ENCODE data around the gene AFG3L2.
"Not testable (repeated sequence)": the region's sequence is repeated elsewhere in the genome, so short reads cannot be mapped to it uniquely, and the experiment has no call there.

Gene AFG3L2

DNA sequence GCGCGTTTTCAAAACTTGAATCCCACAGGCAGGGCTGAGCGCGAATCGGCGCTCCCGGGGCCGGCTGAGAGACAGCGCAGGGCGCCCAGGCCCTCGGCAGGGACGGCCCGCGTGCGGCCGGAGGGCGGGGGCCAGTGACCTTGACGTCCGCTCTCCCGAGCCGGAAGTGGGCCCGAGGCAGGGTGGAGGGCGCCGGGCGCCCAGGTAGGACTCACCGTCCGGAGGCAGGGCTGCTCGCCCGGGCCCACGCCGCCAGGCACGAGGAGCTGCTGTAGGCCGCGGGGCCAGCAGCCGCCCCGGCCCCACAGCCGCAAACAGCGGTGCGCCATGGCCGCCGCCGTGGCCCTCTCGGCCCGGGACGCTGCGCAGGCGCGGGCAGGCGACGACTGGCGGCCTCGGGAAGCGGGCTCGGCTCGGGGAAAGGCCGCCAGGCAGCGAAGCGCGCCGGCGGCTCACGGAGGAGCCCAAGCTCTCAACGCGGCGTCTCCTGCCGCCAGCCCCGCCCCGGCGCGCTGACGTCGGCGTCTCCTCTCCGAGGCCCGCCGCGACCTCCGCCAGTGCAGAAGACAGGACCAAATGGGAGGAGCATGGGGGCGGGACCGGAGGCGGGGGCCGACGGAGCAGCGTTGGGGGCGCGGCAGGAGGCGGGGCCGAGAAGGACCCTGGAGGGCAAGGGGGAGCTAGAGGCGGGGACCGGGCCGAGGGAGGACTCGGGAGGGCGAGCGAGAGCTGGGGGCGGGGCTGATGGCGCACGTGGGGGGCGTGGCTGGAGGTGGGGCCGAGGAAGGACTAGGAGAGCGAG, at the start of gene AFG3L2:
AFG3L2 (minus strand) TSS at position 474 of the 802 bp plus-strand sequence; CDS start at position 329, 145 bp downstream.
- peak; percentile 100 for DNase-seq (ENCODE audit: low spot score)

DNA sequence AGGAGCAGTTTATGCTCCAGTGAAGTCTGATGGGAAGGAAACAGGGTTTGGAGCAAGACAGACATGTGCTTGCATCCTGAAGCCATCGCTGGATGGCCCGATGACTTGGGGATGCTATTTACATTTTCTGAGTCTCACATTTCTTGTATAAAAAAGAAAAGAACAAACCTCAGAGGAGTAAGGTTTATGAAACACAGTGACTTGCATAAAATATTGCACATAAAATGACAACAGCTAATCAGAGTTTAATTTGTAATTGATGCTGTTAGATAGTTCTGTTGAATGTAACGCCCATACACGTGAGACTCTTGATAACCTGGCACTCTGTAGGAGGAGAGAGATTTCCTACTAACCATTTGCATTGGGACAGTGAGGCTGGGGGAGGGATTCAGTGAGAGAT, 47.2 kb upstream of the AFG3L2 start:
- no peak for DNase-seq (ENCODE audit: low spot score)

DNA sequence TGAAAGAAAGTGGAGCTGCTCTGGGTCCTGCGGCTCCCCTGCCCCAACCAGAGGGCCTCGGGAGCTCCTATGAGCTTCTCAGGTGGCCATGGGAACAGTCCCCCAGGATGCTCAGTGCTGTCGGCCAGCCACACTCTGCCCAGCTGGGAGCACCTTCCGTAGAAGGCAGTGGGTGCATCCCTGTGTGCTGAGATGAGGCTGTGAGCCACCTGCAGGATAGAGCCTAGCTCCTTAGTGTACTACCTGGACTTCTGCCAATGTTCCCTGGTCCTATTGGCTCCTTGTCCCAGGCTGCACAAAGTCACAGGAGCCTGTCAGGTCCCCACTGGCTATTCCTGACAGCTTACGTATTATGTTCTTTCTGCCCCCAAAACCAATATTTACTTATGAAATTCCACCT, 46.8 kb upstream of the AFG3L2 start:
- no peak for DNase-seq (ENCODE audit: low spot score)

DNA sequence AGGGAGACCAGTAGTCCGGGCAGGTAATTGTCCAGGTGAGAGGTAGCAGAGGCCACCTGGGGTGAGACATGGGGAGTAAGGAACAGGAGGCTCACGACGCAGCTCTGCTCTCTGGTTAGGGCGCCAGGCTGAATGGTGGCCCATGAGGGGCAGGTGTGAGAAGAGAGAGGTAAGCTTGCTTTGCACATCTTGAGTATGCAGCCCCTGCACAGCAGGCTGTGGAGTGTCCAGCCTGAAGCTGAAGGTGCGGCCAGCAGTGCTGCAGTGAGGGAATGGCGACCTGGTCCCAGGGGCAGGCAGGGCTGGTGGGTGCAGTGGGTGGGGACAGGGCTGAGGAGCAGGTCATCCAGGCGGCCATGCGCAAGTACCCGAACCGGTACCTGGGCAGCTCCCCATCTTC, 46.4 kb upstream of the AFG3L2 start:
- DNase-seq (ENCODE audit: low spot score), result no peak

DNA sequence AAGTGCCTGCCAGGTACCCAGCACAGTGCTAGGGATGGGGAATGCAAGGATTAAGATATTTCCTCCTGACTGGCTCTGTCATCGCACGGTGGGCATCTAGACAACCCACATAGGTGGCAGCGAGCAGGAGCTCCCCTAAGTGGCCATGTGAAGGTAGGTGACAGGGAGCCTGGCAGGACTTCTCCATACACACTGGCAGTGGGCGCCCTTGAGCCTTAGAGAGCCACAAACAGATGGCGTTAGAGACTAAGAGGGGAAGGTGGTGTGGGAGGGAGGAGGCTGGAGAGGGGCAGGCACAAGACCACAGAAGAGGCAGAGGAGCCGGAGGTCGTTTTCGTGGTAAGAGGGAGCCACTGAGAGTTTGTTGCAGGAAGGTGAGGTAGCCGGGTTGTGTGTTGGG, 45.9 kb upstream of the AFG3L2 start:
- DNase-seq (ENCODE audit: low spot score), result no peak

DNA sequence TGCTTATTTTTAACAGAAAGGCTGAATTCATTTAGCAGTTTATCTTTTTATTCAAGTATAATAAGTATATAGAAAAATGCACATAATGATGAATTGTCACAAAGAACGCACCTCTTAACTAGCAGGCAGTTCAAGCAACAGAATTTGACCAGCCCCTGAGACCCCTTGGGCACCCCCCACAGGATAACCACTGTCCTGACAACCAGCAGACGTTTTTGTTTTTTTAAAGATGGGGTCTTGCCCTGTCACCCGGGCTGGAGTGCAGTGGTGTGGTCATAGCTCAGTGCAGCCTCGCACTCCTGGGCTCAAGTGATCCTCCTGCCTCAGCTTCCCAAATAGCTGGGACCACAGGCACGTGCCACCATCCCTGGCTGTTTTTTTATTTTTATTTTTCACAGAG, 44.7 kb upstream of the AFG3L2 start:
- DNase-seq (ENCODE audit: low spot score), result no peak

DNA sequence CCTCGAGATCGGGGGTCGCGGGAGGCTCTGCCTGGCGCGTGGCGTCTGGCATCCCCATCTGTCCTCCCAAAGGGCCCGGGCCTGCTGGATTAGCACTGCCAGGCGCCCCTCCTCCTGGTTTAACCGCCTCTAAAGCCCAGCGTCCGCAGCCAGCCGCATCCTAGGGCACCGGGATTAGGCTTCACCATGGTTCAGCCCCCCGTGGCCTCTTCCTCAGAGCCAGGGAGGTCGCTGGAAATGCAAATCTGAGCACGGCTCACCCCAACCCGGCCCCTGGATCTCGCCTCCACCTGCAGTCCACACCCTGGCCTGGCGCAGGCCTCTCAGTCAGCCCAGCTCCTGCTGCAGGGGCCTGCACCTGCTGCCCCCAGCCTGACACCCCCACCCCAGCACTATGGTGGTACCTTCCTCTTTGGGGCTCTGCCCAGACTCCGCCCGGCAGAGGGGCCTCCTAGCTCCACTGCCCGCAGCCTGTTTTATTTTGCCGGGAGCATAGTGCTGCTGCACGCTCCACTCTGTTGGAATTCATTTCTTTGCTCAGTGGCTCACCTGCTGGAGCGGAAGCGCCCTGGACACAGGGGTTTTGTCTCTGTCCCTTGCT, 43.9 kb upstream of the AFG3L2 start:
- no peak for DNase-seq (ENCODE audit: low spot score)

DNA sequence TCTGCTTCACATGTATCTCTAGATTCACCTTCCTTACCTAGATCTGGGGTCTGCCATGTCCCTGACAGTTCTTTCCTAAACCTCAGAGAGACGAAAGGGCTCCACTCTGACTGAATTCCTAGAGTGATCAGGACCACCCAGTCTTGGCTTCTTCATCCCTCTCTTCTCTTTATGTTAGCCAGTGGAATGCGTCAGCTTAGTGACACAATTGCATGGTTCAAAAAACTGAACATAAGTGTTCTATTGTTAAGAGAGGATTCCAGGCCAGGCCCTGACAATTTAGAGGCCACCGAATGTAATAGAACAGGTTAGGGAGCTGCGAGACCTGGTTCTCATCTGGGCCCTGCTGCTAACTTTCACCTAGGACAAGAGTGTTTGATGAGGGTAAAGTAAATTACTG, 40.7 kb upstream of the AFG3L2 start:
- DNase-seq (ENCODE audit: low spot score), result no peak

DNA sequence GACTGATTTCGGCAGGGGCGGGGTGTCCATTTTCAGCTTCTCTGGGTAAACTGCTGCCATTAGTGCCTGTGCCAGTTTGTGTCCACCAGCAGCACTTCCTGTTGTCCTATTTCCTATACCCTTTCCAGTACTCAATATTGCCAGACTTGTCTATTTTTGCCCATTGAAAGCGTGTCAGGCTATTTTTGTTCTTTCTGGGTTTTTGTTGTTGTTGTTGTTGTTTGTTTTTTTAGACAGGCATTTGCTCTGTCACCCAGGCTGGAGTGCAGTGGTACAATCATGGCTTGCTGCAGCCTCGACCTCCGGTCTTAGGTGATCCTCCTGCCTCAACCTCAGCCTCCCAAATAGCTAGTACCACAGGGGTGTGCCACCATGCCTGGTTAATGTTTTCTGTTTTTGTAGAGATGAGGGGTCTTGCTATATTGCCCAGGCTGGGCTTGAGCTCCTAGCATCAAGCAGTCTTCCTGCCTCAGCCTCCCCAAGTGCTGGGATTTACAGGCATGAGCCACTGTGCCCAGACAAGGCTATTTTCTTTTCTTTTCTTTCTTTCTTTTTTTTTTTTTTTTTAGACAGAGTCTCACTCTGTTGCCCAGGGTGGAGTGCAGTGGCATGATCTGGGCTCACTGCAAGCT, 39.2 kb upstream of the AFG3L2 start:
- DNase-seq (ENCODE audit: low spot score), result no peak

DNA sequence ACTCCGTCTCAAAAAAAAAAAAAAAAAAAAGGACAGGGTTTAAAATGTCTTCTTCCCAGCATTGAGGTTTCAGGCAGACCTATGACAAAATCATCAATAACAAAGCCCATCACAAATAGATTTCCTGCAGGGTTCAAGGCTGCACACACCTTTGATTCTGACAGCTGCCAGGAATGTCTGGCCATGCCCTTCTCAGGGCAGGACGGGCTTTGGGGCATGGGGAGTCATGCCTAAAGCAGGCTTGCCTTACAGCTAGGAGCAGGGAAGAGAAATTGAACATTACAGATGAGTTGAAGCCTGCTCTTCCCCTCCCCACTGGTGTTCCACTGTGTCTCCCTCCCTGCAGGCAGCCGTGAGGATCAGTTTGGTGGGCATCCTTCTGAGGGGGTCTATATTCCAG, 34.4 kb upstream of the AFG3L2 start:
- no peak for DNase-seq (ENCODE audit: low spot score)

DNA sequence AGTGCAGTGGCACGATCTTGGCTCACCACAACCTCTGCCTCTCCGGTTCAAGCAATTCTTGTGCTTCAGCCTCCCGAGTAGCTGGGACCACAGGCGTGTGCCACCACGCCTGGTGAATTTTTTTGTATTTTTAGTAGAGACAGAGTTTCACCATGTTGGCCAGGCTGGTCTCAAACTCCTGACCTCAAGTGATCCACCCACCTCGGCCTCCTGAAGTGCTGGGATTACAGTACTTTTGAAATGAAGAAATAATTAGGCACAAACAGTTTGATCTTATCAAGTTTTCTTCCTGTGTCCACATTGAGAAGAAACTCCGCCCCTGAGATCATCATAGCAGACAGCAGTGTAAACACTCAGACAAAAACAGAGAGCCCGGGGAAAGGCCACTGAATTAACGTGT, 33.7 kb upstream of the AFG3L2 start:
- DNase-seq (ENCODE audit: low spot score), result not testable (repeated sequence)

DNA sequence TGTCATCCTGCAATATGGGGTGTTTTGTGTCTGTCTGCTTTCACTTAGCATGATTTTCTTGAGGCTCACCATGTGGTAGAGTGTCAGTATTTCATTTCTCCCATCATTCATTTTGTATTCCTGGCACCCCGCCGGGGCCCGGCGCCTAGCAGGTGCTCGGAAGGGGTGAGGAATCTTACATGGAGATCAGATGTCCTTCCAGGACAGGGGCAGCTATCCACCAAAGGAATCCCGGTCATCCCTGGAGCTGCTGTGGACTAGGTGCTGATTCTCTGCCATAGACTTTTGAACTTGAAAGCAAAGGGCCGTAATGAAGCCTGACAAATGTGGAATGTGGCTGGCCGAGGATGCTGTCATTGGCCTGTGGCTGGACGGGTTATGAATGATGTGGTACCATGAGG, 33.1 kb upstream of the AFG3L2 start:
- no peak for DNase-seq (ENCODE audit: low spot score)

DNA sequence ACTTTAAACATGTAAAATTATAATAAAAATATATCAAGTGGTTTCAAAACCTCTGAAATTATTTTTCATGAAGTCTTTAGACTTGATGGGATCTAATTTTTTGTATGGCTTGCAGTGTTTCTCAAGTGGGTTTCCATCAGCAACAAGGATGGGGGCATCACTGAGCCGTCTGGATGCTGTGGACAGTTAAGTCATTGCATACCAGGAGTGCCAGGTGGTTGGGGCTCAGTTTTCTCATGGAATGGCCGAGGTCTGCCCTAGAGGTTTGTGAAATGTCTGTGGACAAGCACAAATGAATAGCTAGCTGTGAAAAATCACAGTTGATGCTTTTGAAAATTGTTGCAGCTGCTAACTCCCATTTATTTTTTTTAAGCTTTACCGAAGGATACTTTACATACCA, 32.4 kb upstream of the AFG3L2 start:
- no peak for DNase-seq (ENCODE audit: low spot score)

DNA sequence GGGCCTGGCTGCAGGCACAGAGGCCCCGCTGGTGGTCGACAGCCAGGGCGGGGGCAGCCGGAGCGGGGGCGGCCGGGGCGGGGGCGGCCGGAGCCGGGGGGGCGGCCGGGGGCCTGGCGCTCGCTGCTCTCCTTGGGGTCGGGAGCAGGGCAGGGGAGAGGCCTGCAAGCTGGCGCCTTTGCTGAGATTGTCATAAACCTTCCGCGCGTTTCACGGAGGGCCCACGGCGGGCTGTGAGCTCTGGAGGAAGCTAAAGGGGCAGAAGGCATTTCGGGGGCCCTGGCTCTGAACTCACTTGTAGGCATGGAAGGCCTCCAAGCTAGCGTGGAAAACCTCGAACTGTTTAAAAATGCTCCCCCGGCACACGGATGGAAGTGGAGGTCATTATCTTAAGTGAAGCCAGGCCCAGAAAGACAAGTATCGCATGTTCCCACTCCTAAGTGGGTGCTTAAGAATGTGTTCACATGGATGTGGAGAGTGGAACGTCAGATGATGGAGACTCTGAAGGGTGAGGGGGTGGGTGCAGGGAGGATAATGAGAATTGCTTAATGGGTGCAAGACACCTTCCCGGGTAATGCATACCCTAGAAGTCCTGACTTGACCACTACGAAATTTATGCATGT, 31.3 kb upstream of the AFG3L2 start:
- no peak for DNase-seq (ENCODE audit: low spot score)

DNA sequence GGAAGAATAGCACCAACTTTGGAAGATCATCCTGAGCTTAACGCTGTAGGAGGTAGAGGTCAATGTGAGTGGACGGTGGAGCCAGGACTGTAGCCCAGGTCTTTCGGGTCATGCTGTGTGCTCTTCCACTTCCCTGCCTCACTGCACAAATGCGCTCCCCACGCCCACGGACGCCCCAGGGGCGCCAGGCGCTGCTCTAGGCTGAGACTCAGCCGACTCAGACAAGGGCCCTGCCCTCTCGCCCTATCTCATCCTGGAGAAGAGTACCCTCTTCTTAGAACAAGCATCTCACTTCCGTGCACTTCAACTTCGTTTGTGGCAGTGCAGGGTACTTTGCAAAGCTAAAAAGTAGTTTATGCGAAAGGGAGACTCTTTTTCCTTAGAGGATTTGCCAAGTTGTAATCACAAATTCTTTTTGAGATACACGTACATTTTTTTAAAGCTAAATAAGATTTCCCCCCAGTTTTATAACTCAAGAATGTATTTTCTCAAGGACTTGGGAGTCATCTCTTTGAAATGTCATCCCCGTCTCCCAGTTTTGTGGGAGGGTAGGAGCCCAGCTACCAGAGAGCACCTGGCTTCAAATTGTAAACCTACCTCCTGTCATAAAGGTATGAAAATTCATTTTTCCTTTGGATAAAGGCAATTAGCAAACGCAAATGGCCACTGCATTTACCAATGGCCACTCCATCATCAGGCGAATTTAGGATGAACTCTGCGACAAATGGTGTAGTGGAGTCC, 29.5 kb upstream of the AFG3L2 start:
- DNase-seq (ENCODE audit: low spot score), result no peak

DNA sequence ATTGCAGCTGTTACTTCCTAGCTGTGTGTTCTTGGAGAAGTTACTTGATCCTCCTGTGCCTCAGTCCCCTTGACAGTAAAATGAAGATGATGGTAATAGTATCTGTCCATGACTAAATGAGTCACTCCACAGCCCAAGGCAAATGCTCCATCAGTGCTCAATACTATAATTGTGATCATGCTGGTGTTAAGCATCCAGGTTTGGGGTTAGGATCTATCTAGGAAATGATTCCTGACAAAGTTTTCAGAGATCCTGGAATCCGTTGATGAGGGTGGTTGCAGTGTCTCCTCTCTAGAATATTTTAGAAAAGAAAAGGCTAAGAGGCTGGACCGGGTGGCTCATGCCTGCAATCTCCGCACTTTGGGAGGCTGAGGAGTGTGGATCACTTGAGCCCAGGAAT, 28.0 kb upstream of the AFG3L2 start:
- DNase-seq (ENCODE audit: low spot score), result no peak

DNA sequence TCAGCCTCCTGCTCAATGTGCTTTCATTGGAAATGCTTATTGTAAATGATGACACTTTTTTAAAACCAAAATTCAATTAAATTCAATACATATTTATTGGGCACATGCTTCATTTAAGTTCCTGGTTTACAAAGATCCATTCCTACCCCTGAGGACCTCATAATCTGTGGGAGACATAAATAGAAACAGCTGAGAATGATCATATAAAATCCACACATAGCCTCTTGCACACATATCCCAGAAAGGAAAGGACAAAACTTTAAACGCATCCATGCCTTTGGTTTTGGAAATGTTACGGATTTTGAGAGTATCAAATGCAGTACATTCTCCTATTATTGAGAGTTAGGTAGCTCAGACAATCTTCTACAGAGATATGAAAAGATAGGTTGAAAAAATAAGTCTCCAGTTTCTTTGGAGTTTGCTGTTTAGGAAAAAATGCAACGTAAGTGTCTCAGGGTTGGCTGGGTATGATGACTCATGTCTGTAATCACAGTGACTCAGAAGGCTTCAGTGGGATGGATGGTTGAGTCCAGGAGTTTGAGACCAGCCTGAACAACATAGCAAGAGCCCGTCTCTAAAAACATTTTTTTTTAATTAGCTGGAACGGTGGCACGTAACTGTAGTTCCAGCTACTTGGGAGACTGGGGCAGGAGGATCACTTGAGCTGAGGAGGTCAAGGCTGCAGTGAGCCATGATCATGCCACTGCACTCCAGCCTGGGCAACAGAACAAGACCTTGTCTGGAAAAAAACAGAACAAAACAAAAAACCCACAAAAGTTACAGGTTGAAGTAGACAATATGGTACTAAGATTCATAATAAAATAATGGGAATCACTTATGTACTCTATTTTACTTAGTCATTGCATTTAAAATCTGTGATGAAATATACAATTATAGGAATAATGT, 26.8 kb upstream of the AFG3L2 start:
- no peak for DNase-seq (ENCODE audit: low spot score)

DNA sequence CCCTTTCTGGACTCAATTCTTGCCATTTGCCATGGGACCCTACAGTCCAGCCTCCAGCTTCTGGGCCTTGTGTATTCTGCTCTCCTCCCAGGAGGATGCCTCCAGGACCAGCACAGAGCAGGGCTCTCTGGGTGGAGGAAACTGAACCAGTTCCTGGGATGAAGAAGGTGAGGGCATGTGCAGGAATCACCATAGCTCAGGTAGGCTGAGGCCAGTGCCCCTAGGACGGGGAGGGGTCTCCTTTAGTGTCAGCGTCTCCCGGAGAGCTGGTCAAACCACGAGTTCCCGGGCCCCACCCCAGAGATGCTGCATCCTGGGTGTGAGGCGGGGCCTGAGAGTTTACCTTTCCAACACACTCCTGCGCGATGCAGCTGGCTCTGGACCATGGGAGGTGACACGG, 24.9 kb upstream of the AFG3L2 start:
- DNase-seq (ENCODE audit: low spot score), result no peak

DNA sequence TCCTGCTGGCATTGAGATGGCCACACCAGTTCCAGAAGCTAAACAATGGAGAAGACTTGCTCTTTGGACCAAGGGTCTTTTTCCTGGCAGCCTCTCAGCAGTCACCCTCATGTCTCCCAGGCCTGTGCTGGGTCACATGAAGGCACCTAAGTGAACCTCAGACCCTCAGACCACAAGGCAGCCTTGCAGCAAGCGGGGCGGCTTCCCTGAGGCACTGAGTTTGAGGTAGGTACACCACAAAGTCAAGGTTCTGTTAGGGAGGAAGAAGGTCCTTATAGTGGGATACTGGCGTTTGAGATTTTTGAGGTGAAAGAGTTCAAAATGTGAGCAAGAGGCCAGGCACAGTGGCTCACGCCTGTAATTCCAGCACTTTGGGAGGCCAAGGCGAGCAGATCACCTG, 22.2 kb upstream of the AFG3L2 start:
- DNase-seq (ENCODE audit: low spot score), result no peak

DNA sequence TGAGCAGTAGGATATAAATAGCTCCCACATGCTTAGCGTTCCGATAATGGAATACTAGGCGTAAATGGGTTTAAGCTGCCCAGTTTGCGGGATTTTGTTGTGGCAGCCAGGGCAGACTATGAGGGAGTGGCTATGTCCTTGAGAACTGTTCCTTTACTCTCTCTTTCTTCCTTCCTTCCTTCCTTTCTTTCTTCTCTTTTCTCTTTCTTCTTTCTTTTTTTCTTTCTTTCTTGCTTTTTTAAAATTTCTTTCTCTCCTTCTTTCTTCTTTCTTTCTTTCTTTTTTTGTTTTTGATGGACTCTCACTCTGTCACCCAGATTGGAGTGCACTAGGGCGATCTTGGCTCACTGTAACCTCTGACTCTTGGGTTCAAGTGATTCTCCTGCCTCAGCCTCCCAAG, 21.6 kb upstream of the AFG3L2 start:
- no peak for DNase-seq (ENCODE audit: low spot score)

DNA sequence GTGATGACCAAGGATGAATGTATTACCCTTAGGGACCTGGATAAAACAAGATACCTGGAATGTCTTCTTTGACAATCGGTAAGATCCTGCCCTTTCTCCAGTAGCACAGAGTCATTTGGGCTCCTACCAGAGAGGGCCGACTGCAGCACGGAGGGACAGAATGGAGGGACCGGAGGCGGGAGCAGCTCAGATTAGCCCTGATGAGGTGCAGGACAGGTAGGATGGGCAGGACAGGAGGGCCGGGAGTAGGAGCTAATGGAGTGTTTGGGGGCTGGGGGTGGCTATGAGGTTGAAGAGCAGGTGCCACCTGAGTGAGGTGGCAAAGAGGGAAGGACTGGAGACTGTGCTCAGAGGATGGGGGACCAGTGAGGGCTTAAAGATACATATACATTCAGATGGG, 20.8 kb upstream of the AFG3L2 start:
- DNase-seq (ENCODE audit: low spot score), result no peak

Measured in CD4-positive, alpha-beta T cell treated with Interleukin-2 at 100 ng/mL for 4 hours (primary cell).